GM19043 (cell line): ENCODE data around the gene ZNF345.

Source experiments
- ATAC-seq: cut with Tn5 transposase; IDR thresholded peaks from one replicate; pipeline ENCODE4 v1.9.1; 2021; ENCODE audit warnings: low read depth; ENCODE audit not compliant: unreplicated experiment

Gene ZNF345

DNA sequence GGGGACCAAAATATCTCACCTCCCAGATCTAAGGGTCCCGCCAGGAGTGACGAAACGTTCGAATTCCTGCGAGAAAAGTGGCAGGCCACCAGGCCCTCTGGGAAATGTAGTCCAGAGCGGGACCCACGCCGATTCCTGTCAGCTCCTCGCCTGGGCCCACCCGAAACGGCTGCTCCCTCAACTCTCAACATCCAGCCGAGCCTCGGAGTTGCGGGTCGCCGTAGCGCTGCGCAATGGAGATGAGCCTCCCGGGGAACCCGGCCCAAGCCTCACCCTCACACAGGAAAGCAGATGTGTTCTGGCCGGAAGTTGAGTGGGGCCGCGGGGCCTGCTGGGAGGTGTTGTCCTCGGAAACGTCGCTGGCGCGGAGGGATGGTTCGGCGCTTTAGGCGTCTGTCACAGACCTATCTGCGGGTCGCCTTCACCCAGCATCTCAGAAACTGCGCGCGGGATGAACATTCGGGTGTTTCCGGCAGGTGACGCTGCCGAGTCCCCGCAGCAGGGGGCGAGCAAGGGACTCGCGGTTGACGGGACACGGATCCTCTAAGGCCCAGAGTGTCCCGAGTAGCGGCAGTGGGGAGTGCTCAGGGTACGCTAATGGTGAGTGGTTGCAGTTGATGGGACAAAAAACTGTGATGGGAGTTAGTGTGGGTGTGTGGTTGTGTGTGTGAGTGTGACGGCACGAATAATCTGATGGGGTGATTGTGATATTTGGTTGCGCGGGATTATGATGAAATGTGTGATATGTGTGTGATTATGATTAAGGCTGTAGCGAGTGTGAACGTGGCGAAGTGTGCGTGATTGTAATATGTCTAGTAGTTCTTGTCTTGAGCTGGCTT, 65.5 kb downstream of the ZNF345 start, which contains the start of the genes ZNF568 and ZNF829:
Gene ZNF568, plus strand, starts transcription at position 341 of the 839 bp plus-strand sequence. CDS start 6,439 bp downstream, outside the sequence.
Gene ZNF829, minus strand, starts transcription at position 300 of the 839 bp plus-strand sequence. CDS start 1,124 bp downstream, outside the sequence.
- peak; percentile 89 for ATAC-seq

- ATAC-seq: no peak
Observed at GRCh38 chr19:36916991-36917390, 66.3 kb downstream of the ZNF345 start.

DNA sequence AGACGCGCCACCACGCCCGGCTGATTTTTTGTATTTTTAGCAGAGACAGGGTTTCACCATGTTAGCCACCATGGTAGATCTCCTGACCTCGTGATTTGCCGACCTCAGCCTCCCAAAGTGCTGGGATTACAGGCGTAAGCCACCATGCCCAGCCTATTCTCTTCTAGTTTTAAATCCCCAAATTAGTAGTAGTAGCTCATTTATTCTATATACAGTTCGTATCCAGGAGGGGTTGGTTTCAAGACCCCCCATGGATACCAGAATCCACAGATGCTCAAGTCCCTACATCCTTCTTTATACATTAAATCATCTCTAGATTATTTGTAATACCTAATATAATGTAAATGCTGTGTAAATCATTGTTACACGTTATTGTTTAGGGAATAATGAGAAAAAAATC, 67.4 kb downstream of the ZNF345 start:
- no peak for ATAC-seq
